Measurements from ENCODE around the gene COX8C.
"Not testable (repeated sequence)": the region's sequence is repeated elsewhere in the genome, so short reads cannot be mapped to it uniquely, and the experiment has no call there.

The COX8C gene

DNA sequence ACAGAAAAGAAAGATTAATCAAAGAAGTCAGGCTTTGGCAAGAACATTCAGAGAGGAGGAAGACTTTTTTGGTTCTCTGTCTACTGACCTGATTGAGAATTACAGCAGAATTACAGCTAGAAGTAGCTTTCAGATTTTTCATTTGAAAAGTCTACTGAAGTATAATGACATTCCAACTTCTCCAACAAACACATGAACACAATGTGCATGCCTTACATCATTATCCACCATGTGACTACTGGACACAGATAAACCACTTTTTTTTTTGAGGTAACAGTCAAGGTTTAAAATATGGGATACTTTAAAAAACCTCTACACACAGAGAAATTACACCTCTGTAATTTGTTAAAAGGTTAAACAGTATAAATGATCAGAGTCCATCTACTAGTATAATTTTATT is 26.5 kb upstream of the COX8C start:
- no peak for DNase-seq (ENCODE audit: low read depth in 2 of 2)

GRCh38 chr14:93322929-93323599 is 23.9 kb upstream of the COX8C start:
- no peak for DNase-seq (ENCODE audit: low read depth in 2 of 2)

DNA sequence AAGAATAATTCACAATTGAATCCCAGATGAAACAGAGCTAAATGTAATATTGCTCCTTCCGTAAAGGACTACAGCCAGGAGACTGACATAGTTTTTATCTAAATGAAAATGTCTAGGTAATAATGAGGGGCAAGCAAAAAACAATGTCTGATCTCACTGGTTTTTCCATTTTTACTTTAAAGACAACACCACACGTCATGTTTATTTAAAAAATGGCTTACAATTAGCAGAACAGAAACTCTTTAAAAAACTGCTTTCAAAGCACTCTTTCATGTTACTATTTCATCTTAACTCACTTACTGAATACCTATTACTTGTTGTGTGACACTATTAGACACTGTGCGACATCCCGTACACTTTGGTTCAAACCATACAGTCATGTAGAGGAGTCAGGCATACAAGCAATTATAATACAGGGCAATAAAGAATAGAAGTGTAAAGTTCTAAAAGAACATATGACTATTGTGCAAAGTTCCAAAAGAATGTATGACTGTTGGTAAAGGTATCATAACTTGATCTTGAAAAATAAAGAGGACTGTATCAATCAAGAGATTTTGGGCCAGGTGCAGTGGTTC is 23.3 kb upstream of the COX8C start:
- no peak for DNase-seq (ENCODE audit: low read depth in 2 of 2)

DNA sequence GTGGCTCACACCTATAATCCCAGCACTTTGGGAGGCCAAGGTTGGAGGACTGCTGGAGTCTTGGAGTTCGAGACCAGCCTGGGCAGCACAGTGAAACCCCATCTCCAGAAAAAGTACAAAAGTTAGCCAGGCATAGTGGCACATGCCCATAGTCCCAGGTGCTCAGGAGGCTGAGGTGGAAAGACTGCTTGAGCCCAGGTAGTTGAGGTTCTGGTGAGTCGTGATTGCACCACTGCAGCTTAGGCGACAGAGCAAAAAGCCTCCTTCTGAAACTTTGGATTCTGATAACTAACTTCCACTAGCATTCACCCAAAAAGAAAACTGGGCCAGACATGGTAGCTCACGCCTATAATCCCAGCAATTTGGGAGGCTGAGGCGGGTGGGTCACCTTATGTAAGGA is 20.8 kb upstream of the COX8C start:
- no peak for DNase-seq (ENCODE audit: low read depth in 2 of 2)

DNA sequence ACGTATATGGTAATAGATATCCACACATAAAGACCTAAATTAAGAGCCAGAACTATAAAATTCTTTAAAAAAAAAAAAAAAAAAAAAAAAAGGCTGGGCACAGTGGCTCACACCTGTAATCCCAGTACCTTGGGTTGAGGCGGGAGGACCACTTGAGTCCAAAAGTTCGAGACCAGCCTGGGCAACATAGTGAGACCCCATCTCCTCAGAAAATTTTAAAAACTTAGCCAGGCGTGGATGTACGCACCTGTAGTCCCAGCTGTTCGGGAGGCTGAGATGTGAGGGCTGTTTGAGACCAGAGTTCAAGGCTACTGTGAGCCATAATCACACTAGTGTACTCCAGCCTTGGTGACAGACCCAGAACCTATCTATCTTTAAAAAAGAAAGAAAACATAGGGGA is 18.4 kb upstream of the COX8C start:
- no peak for DNase-seq (ENCODE audit: low read depth in 2 of 2)

DNA sequence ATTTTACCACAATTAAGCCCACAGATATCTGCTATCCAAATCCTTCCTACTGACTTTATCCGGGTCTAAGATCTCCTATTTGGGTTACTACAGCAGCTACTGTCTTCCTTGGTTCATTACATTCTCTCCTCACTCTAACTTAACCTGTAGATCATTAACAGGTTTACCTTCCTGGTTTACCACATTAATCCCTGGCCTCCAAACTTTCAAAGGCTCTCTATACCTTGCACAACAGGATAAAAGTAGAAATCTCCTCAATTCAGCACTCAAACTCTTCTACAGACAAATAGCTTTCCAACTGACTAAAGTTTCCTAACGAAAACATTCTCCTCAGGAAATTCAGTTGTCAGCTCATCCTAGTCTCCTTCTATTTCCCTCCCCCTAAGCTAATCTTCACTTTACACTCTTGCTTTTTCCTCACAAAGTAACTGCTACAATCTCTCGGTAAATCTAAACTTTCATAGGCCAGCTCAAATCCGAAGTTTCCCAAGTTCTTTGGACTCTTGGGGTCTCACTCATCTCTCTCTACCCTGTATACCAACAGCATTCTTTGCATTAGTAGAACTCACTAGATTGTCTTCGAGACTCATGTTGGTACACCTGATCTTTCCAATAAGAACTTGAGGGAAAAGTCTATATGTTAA is 16.9 kb upstream of the COX8C start:
- DNase-seq (ENCODE audit: low read depth in 2 of 2) = no peak

DNA sequence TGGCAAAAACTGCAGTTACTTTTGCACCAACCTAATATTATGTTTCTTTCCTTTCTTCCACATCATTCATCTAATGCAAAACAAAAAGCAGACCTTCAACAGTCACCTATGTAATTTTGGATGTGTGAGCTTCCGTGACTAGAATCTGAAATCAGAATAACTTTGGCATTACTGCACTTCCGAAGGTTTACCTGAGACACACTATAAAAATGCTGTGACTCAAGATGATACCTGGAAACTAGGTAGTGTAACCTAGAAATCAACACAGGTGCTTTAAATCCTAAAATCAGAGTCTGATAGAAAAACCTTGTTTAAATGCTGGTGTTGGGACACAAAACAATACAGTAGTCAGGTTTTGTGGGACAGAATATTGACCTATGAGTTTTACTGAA is 16.4 kb upstream of the COX8C start:
- DNase-seq (ENCODE audit: low read depth in 2 of 2) = no peak

GRCh38 chr14:93331002-93331727 is 15.8 kb upstream of the COX8C start:
- DNase-seq (ENCODE audit: low read depth in 2 of 2) = no peak

- no peak for DNase-seq (ENCODE audit: low read depth in 2 of 2)
Measured at GRCh38 chr14:93331728-93332396, 15.1 kb upstream of the COX8C start.

DNA sequence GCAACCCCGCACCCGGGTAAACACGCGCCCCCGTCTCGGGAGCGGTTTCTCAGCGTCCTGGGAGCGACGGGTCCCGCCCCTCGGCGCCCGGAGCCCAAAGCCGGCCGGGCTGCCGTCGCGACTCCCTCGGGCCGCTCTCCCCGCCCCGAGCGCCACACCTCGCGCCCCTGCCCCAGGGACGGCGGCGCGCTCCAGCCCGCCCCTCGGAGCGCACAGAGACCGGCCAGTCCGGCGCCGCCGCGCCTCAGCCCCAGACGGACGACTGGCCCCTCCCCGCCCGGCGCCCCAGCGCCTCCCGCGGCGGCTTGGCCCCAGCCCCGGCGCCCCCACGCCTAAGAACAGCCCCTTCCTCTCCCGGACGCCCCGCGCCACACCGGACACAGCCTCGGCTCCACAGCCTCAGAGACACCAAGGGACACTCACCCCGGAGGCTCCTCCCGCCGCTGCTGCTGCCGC is 14.6 kb upstream of the COX8C start:
- DNase-seq (ENCODE audit: low read depth in 2 of 2) = peak; percentile 21 to 33

GRCh38 chr14:93332853-93333630 is 13.9 kb upstream of the COX8C start, which contains the start of gene BTBD7:
TSS of gene BTBD7 (minus strand) at chr14:93333036. CDS start at chr14:93296051, 36,985 bp downstream.
- peak; percentile 91 to 97 for DNase-seq (ENCODE audit: low read depth in 2 of 2)

GRCh38 chr14:93333631-93334103 is 13.3 kb upstream of the COX8C start:
- no peak for DNase-seq (ENCODE audit: low read depth in 2 of 2)

DNA sequence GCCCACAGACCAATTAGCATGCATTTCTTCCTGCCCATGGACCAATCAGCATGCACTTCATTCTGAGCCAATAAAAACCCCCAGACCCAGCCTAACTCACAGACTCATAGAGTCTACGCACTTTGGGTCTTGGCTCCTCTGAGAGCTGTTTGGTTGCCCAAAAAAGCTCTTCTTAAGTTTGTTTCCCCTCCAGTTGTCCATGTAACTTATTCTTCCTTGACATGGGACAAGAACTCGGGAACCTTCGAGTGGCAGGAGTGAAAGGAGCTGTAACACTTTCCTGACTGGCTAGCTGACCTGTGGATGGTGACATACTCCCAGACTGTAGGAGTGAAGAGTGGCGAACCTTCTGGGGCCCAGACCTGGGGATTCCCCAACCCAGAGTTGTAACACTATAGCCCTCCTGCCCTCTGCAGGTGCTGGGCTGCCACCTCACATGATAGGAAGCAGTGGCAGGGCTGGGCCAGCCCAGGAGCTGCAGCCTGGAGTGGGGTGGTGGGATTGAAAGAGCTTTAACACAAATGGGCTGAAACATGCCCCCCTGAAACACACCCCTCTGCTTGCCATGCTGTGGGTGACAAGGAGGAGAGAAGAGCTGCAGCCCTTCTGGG is 9.7 kb upstream of the COX8C start:
- no peak for DNase-seq (ENCODE audit: low read depth in 2 of 2)

GRCh38 chr14:93337884-93338283 is 9.1 kb upstream of the COX8C start:
- DNase-seq (ENCODE audit: low read depth in 2 of 2) = no peak

GRCh38 chr14:93343266-93343665 is 3.7 kb upstream of the COX8C start:
- DNase-seq (ENCODE audit: low read depth in 2 of 2) = no peak

- no peak for DNase-seq (ENCODE audit: low read depth in 2 of 2)
Measured at GRCh38 chr14:93343797-93344196, 3.2 kb upstream of the COX8C start.

DNA sequence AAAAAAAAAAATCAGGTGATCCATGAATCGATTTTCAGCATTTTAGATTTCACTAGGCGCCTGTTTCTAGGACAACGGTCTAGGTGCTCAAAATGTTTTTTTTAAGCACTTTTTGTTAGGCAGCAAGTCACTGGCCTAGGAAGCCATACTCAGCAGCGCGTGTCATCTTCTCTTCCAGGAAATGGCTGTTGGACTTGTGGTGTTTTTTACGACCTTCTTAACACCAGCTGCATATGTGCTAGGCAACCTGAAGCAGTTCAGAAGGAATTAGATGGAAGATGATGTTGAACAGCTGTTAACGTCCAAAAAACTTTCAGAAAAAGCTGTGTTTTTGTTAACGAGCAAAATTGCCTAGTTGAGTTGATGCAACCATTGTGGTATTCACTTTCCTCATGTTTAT is 868 bp downstream of the COX8C start:
- DNase-seq (ENCODE audit: low read depth in 2 of 2) = no peak

DNA sequence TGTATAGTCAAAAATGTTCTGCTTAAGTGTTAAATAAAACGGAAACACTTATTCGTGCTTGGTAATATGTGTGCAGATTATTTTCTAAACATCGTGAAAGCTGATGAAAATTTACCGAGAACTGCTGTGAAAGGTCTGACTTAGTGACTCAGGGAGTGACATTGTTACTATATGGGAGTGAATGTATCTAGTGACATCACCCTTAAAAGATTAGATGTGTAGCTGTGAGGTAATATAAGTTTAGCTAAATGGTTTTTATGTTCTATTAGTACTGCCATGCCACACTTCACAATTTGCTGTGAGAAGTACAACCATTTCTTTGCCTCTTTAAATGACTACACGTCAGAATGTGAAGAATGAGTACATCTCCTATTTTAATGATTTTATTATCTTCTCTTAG is 1.3 kb downstream of the COX8C start:
- DNase-seq (ENCODE audit: low read depth in 2 of 2) = no peak

- not testable (repeated sequence) for DNase-seq (ENCODE audit: low read depth in 2 of 2)
Measured at GRCh38 chr14:93354873-93355272, 7.9 kb downstream of the COX8C start.

DNA sequence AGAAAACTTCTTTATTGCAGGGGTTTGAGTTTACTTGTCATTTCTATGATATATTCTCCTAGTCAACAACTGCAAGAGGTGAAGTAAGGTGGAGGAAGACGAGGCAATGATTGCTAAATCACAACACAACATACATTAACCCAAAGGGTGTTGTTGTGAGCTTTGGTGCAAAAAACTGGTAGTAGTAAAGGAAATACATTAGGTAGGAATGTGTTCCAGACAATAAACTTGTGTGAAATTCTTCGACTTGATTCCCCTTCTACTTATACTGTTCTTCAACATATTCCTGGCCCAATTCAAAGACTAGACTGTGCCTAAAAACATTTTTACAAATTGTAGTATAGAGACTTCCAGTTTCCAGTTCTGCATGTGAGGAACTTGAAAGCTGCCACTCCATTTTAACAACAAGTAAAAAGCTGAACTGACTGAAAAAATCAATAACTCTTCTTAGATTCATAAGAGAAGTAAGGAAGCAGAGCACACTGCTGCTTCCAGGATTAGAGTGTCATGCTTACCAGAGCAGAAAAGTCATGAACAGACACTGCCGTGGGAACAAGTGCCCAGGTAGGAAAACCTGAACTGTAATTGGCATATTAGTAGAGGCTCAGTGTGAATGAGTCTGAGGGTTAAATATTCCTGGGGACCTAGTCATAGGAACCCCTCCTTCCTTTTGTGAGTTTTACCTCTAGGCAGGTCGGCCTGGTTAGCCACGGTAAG is 22.2 kb downstream of the COX8C start:
- DNase-seq (ENCODE audit: low read depth in 2 of 2) = no peak
